ENCODE results near the gene KCNIP4. TPM values are rescaled to one million over a fixed set of nuclear protein-coding genes. Genes with fewer than 3 reads are reported as not detected.

The KCNIP4 gene
- total RNA-seq, 1 donor from 2014 or later, result not detected

DNA sequence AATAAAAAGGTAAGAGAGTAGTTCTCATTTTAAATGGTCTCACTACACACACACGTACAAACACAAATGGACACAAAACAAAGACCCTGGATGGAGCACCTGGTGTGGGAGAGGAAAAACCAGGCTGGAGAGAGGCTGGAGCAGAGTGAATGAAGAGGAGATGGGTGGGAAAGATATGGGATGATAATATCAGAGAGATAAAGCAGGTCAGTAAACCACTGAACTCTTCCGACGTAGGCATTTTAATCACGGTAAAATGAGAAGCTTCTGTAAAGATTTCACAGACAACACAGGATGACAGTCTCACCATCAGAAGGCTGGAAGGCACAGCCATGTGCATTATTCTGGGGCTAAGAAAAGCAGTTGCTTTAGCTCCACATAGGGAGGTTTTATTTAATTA is 532.8 kb downstream of the KCNIP4 start:
- Histone ChIP-seq H3K27me3 (ENCODE audit: low read depth) (no peaks in the 10 kb centered on the region), H3K27ac (replicated peaks) (no peak overlapping the region), H3K9me3 (replicated peaks) (no peaks in the 10 kb centered on the region), H3K4me3 (no peak overlapping the region), H3K4me1 (no peaks in the 10 kb centered on the region), H3K36me3 (no peaks in the 10 kb centered on the region)
- intact Hi-C loops (cut with micrococcal nuclease), result no loop called here
- no peak for DNase-seq
- TF ChIP-seq, protein P1, sequence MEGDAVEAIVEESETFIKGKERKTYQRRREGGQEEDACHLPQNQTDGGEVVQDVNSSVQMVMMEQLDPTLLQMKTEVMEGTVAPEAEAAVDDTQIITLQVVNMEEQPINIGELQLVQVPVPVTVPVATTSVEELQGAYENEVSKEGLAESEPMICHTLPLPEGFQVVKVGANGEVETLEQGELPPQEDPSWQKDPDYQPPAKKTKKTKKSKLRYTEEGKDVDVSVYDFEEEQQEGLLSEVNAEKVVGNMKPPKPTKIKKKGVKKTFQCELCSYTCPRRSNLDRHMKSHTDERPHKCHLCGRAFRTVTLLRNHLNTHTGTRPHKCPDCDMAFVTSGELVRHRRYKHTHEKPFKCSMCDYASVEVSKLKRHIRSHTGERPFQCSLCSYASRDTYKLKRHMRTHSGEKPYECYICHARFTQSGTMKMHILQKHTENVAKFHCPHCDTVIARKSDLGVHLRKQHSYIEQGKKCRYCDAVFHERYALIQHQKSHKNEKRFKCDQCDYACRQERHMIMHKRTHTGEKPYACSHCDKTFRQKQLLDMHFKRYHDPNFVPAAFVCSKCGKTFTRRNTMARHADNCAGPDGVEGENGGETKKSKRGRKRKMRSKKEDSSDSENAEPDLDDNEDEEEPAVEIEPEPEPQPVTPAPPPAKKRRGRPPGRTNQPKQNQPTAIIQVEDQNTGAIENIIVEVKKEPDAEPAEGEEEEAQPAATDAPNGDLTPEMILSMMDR (IDR thresholded peaks at IDR 0.05; ENCODE audit: borderline replicate concordance), result no peak

DNA sequence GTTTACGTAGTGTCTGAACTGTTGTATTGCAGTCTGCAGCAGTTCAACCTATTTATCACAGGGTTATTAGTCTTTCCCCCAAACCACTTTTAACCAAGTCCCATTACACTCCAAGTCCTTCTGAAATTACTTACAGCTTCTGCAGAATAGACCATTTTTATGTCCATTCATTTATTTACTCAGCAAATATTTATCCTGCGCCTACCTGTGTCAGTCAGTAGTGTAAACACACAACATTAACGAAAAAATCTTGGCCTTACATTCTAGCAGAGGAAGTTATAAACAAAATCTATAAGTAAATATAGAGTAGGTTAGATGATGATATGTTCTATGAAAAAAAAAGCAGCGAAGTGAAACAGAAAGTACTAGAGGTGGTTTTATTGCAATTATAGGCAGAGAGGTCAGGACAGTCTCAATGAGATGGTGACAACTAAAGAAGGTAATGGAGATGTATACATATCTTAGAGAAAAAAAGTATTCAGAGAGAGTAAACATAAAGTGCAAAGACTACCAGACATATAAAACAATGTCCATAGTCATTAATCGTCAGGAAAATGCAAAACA is 534.7 kb downstream of the KCNIP4 start:
- Histone ChIP-seq H3K4me1 (no peaks in the 10 kb centered on the region), H3K27ac (replicated peaks) (no peak overlapping the region), H3K36me3 (no peaks in the 10 kb centered on the region), H3K27me3 (ENCODE audit: low read depth) (no peaks in the 10 kb centered on the region), H3K9me3 (replicated peaks) (no peaks in the 10 kb centered on the region), H3K4me3 (no peak overlapping the region)
- TF ChIP-seq, protein P1 (IDR thresholded peaks at IDR 0.05; ENCODE audit: borderline replicate concordance), result no peak
- intact Hi-C loops (cut with micrococcal nuclease), result no loop called here
- no peak for DNase-seq

DNA sequence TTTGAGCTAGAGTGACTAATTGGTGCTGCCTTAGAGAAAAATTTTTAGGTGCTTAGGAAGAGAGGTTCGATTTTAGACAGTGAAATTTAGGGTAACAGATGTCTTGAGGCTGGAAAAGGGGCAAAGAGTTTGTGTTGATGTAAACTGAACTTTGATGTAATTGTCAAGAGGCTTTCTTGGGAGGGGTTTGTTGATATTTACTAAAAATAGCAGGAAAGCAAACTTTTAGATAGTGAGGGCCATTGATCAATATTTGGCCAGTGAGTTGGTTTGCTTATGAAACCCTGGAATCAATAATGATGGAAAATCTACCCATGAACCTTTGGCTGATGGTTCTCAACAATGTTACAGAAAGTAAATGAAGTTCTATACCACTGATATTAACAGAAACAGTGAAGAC is 537.5 kb downstream of the KCNIP4 start:
- no peak for DNase-seq
- TF ChIP-seq, protein P1 (IDR thresholded peaks at IDR 0.05; ENCODE audit: borderline replicate concordance), result no peak
- intact Hi-C loops (cut with micrococcal nuclease), result no loop called here
- Histone ChIP-seq H3K27ac (replicated peaks) (no peak overlapping the region), H3K4me1 (no peaks in the 10 kb centered on the region), H3K36me3 (no peaks in the 10 kb centered on the region), H3K4me3 (no peak overlapping the region), H3K9me3 (replicated peaks) (no peaks in the 10 kb centered on the region), H3K27me3 (ENCODE audit: low read depth) (no peaks in the 10 kb centered on the region)

DNA sequence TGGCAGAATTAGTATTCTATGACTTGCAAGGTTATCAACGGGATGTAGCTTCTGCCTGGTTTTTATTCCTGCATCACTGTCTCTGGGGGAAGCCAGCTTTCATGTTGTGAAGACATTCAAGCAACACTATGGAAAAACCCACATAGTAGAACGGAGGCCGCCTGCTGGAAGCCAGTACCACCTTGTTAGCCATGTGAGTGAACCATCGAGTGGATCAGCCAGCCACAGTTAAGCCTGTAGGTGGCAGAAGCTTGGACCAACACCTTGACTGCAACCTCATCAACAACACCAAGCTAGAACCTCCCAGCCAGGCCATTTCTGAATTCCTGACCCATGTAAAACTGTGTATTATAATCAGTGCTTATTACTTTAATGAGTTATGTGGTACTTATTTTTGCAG is 538.2 kb downstream of the KCNIP4 start:
- TF ChIP-seq, protein P1 (IDR thresholded peaks at IDR 0.05; ENCODE audit: borderline replicate concordance), result no peak
- DNase-seq, result no peak
- intact Hi-C loops (cut with micrococcal nuclease), result no loop called here

DNA sequence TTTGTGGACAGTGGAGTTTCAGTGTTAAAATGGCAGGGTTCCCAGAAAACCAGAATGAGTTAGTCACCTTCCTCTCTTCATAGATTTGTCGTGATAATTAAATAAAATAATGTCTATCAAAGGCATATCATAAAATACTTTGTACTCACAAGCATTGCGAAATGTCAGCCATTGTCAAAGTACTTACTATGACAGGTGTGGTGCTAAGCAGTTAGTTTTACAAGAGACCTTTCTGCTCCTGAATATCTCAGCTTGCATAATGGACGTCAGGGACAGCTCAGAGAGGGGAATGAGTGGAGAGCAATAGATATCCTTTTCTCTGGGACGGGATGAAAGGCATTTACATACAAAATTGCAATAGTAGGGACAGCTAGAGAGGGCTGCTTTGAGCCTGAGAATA is 560.9 kb downstream of the KCNIP4 start:
- intact Hi-C loops (cut with micrococcal nuclease), result no loop called here
- H3K36me3 ChIP-seq, result no peaks in the 10 kb centered on the region
- no peak for DNase-seq

More for the DNA sequence above, 538.2 kb downstream of the KCNIP4 start:
- H3K27me3 ChIP-seq (ENCODE audit: low read depth), result no peaks in the 10 kb centered on the region
- H3K36me3 ChIP-seq, result no peaks in the 10 kb centered on the region
- no peaks in the 10 kb centered on the region for H3K4me1 ChIP-seq
- no peak overlapping the region for H3K27ac ChIP-seq (replicated peaks)
- H3K4me3 ChIP-seq, result no peak overlapping the region
- H3K9me3 ChIP-seq (replicated peaks), result no peaks in the 10 kb centered on the region

More for the DNA sequence above, 560.9 kb downstream of the KCNIP4 start:
- H3K9me3 ChIP-seq (replicated peaks), result peaks cover 13% of the 10 kb centered on the region
- no peaks in the 10 kb centered on the region for H3K4me1 ChIP-seq
- H3K27me3 ChIP-seq (ENCODE audit: low read depth), result no peaks in the 10 kb centered on the region
- TF ChIP-seq, protein P1 (IDR thresholded peaks at IDR 0.05; ENCODE audit: borderline replicate concordance), result no peak
- no peak overlapping the region for H3K4me3 ChIP-seq
- H3K27ac ChIP-seq (replicated peaks), result no peak overlapping the region

Data from left ventricle myocardium inferior (tissue), 1 donor.